ENCODE results near the gene TIMM44.

DNA sequence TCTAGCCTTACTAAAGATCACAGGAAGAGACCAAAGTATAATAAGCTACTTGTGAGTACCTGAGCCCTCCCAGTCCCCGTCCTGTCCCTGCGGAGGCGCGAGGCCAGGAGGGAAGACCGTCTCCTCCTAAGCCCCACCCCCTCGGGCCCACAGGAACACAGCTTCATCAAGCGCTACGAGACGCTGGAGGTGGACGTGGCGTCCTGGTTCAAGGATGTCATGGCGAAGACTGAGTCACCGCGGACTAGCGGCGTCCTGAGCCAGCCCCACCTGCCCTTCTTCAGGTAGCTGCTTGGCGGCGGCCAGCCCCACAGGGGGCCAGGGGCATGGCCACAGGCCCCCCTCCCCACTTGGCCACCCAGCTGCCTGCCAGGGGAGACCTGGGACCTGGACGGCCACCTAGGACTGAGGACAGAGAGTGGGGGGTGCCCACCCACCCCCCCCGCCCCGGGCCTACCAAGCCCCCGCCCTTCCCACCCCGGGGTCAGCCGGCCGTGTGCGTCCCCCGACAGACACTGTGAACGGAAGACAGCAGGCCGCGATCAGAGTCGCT, 31.2 kb downstream of the TIMM44 start:
- TF ChIP-seq POLR2A (IDR thresholded peaks at IDR 0.05; ENCODE audit: low read depth) = no peak
- TF ChIP-seq POLR2AphosphoS5 (IDR thresholded peaks at IDR 0.05) = no peak
- TF ChIP-seq, protein P1, sequence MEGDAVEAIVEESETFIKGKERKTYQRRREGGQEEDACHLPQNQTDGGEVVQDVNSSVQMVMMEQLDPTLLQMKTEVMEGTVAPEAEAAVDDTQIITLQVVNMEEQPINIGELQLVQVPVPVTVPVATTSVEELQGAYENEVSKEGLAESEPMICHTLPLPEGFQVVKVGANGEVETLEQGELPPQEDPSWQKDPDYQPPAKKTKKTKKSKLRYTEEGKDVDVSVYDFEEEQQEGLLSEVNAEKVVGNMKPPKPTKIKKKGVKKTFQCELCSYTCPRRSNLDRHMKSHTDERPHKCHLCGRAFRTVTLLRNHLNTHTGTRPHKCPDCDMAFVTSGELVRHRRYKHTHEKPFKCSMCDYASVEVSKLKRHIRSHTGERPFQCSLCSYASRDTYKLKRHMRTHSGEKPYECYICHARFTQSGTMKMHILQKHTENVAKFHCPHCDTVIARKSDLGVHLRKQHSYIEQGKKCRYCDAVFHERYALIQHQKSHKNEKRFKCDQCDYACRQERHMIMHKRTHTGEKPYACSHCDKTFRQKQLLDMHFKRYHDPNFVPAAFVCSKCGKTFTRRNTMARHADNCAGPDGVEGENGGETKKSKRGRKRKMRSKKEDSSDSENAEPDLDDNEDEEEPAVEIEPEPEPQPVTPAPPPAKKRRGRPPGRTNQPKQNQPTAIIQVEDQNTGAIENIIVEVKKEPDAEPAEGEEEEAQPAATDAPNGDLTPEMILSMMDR (IDR thresholded peaks at IDR 0.05) = no peak
- no peak for TF ChIP-seq EP300 (IDR thresholded peaks at IDR 0.05)

Data from esophagus muscularis mucosa (tissue), 4 donors.